Adrenal gland (tissue), 12 donors: Measurements from ENCODE around the gene CD46. TPM values are rescaled to one million over a fixed set of nuclear protein-coding genes. Genes with fewer than 3 reads are reported as not detected.

Experiments used
- DNase-seq, 7 donors: peaks; one replicate each; pipeline ENCODE4 v3.0.0-alpha.2; 2019 to 2020
- H3K27ac ChIP-seq, 5 donors: fragments of 200-600 bp; sonication (generic) in 4 of 5; 1 replicate in 3 of 5; 2 replicates in 2 of 5; pipeline versions ENCODE4 v1.5.1 to v1.8.0; 2016 to 2020; ENCODE audit warnings: mild to moderate bottlenecking in 1 of 5
- H3K27me3 ChIP-seq: fragments of 200-600 bp; 2 replicates; pipeline ENCODE4 v1.8.0; 2021
- H3K36me3 ChIP-seq, 2 donors: fragments of 200-600 bp; replicated peaks in 1 of 2; 1 replicate in 1 of 2; 2 replicates in 1 of 2; pipeline versions ENCODE4 v1.5.1 to v1.8.0; 2018 to 2022
- H3K4me1 ChIP-seq, 2 donors: fragments of 200-600 bp; replicated peaks in 1 of 2; 1 replicate in 1 of 2; 2 replicates in 1 of 2; pipeline versions ENCODE4 v1.5.1 to v1.8.0; 2018 to 2021
- H3K4me3 ChIP-seq, 4 donors: fragments of 200-600 bp; sonication (generic) in 3 of 4; one replicate each; pipeline ENCODE4 v1.5.1; 2016 to 2018
- H3K9me3 ChIP-seq, 3 donors: fragments of 200-600 bp; sonication (generic) in 1 of 3; replicated peaks in 1 of 3; 1 replicate in 2 of 3; 2 replicates in 1 of 3; pipeline versions ENCODE4 v1.5.1 to v1.8.0; 2016 to 2021
- CTCF ChIP-seq, 6 experiments: fragments of 450-650 bp in 4 of 6; fragments of 200-600 bp in 2 of 6; sonication (generic) in 1 of 6; IDR thresholded peaks; 1 replicate in 5 of 6; 2 replicates in 1 of 6; pipeline versions ENCODE4 v1.5.1 to v1.8.0; 2016 to 2021; ENCODE audit warnings: antibody characterized with exemption in 6 of 6, mild to moderate bottlenecking in 2 of 6, moderate library complexity in 1 of 6
- POLR2A ChIP-seq, 2 donors: fragments of 450-650 bp; IDR thresholded peaks; one replicate each; pipeline ENCODE4 v1.6.1; 2017; ENCODE audit warnings: antibody characterized with exemption in 2 of 2, mild to moderate bottlenecking in 2 of 2, moderate library complexity in 1 of 2
- WGBS, 4 donors: extraction: QIAGEN DNeasy Blood & Tissue Kit in 2 of 4; methylation state at CpG; one replicate each; pipeline versions ENCODE4 v1.1.5 to v1.1.7; 2013 to 2017; 5-methylcytosine and 5-hydroxymethylcytosine counted together
- intact Hi-C, 2 donors: fragments of 100-400 bp; cut with DNase I; formaldehyde crosslinking; loops; one replicate each; pipeline versions ENCODE4 v1.14.1 to v1.15.0; 2022 to 2023
- polyA plus RNA-seq, 3 donors: library from polyadenylated mRNA; stranded (reverse); fragments of 200-250 nt in 2 of 3; fragments of 350-450 nt in 1 of 3; fragmentation: Illumina TruSeq in 1 of 3; extraction: RNeasy Lipid Tissue Mini Kit (QIAGEN cat#74804) in 1 of 3; gene quantifications; one replicate each; pipeline ENCODE4 v1.2.3, GENCODE V29; 2013 to 2014
- total RNA-seq, 9 donors: library from RNA; depleted of rRNA in 4 of 9; stranded (reverse); fragments of >200 nt in 4 of 9; fragments of 120-200 nt in 1 of 9; fragmentation: NEBNext Ultra II Directional in 1 of 9; extraction: Animal tissue kit (Norgen Biotek cat#: 25700) in 1 of 9; gene quantifications; one replicate each; pipeline versions ENCODE4 v1.1.0 to v1.2.4, GENCODE V29; 2013 to 2023
- donor health status: healthy with polysubstance abuse.
- donor health status: Bipolar disorder and iron deficiency.
- donor health status: DM: yes; HTN: yes; CAD: no.
- donor health status: DM: no; HTN: no; CAD: no.
- donor health status: DM: no; HTN: no; CAD: no.
- donor health status: DM: yes; HTN: yes; CAD: no.

The CD46 gene
- total and polyA plus RNA-seq, 12 donors, result 94.9 to 618 (median 386) TPM

GRCh38 chr1:207815466-207815865 is 63.6 kb downstream of the CD46 start:
- TF ChIP-seq POLR2A (IDR thresholded peaks at IDR 0.05) (no peak), CTCF (IDR thresholded peaks at IDR 0.05) (no peak)
- Histone ChIP-seq H3K9me3 (no peaks in the 10 kb centered on the region), H3K4me1 (peaks cover 69 to 95% of the 10 kb centered on the region in 2 donors), H3K36me3 (peaks cover 0 to 84% of the 10 kb centered on the region in 2 donors), H3K27me3 (no peaks in the 10 kb centered on the region), H3K27ac (peak overlapping the region in 3 of 5 donors; percentile 71 to 98 (median 81)), H3K4me3 (no peak overlapping the region)
- 73 to 83% (median 78%) methylated on average over 8 of the region's 8 CpGs for WGBS, 4 donors
- intact Hi-C loops, result no loop called here
- peak in 2 of 7 donors; percentile 24 to 46 for DNase-seq

- H3K27me3 ChIP-seq, result no peaks in the 10 kb centered on the region
- 57 to 66% (median 64%) methylated on average over 2 of the region's 2 CpGs for WGBS, 4 donors
- intact Hi-C loops, result no loop called here
- H3K36me3 ChIP-seq, result peaks cover 0 to 80% of the 10 kb centered on the region in 2 donors
- TF ChIP-seq CTCF (IDR thresholded peaks at IDR 0.05), result no peak
- DNase-seq, result peak in 3 of 7 donors; percentile 13 to 52 (median 33)
- H3K9me3 ChIP-seq, result no peaks in the 10 kb centered on the region
- peak overlapping the region in 4 of 5 donors; percentile 21 to 98 (median 76) for H3K27ac ChIP-seq
- H3K4me1 ChIP-seq, result peaks cover 71 to 93% of the 10 kb centered on the region in 2 donors
- H3K4me3 ChIP-seq, result no peak overlapping the region
Observed at GRCh38 chr1:207815913-207816291, 64.0 kb downstream of the CD46 start.

DNA sequence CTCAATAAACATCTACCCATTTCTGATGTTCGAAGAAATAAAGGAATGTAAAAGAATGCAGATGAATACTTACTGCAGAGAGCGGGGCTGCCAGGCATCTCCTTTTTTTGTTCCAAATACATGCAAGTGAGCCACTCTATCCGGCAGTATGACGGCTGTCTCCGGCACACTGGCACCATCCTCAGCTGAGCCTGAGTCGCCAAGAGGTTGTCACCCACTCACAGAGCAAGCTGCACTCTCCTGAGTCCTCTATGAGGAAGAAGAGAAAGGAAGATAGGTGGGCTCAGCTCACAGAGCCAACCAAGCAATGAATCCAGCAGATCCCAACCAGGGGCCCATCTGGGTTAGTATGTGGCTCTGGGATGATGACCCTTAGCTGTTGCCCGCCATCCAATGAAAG is 65.3 kb downstream of the CD46 start:
- H3K36me3 ChIP-seq, result peaks cover 0 to 67% of the 10 kb centered on the region in 2 donors
- peak in 3 of 7 donors; percentile 19 to 58 (median 42) for DNase-seq

More for the DNA sequence above, 65.3 kb downstream of the CD46 start:
- H3K4me1 ChIP-seq, result peaks cover 76 to 89% of the 10 kb centered on the region in 2 donors
- intact Hi-C loops, result no loop called here
- no peaks in the 10 kb centered on the region for H3K27me3 ChIP-seq
- peak overlapping the region in 1 of 4 donors; percentile 18 for H3K4me3 ChIP-seq
- 67 to 82% (median 75%) methylated on average over 7 of the region's 7 CpGs for WGBS, 4 donors
- H3K9me3 ChIP-seq, result no peaks in the 10 kb centered on the region
- peak overlapping the region in 4 of 5 donors; percentile 41 to 99 (median 98) for H3K27ac ChIP-seq
- no peak for TF ChIP-seq CTCF (IDR thresholded peaks at IDR 0.05)
- TF ChIP-seq POLR2A (IDR thresholded peaks at IDR 0.05), result no peak
